ENCODE results near the gene CARD18.

GRCh38 chr11:105181521-105181920 lies 42.0 kb upstream of the CARD18 start:
- TF ChIP-seq ZFX (IDR thresholded peaks at IDR 0.05; ENCODE audit: borderline replicate concordance) (no peak), CTCF (IDR thresholded peaks at IDR 0.05) (no peak)

All from 22Rv1 (cell line).